ENCODE results near the gene PARD6B. TPM values are rescaled to one million over a fixed set of nuclear protein-coding genes. Genes with fewer than 3 reads are reported as not detected.
"Not testable (repeated sequence)": the region's sequence is repeated elsewhere in the genome, so short reads cannot be mapped to it uniquely, and the experiment has no call there.

Gene PARD6B
- total and polyA plus RNA-seq, 3 experiments from 2014 or later = 0.72 to 5.6 (median 5.5) TPM

GRCh38 chr20:50699688-50700087 lies 31.7 kb upstream of the PARD6B start:
- no peaks in the 10 kb centered on the region for H3K36me3 ChIP-seq (ENCODE audit: insufficient read depth, low read length)
- H3K9me3 ChIP-seq (ENCODE audit: low read length) = no peaks in the 10 kb centered on the region
- Mint-ChIP-seq H3K4me3 (no peak overlapping the region), H3K27me3 (peaks cover 8 to 35% of the 10 kb centered on the region in 2 donors), H3K9me3 (no peaks in the 10 kb centered on the region), H3K27ac (no peak overlapping the region), H3K36me3 (no peaks in the 10 kb centered on the region), H3K4me1 (no peaks in the 10 kb centered on the region)
- CTCF ChIA-PET = no interaction called here
- DNase-seq = no peak
- no peaks in the 10 kb centered on the region for H3K4me1 ChIP-seq (ENCODE audit: insufficient read depth, low read length)
- no peaks in the 10 kb centered on the region for H3K27me3 ChIP-seq (ENCODE audit: insufficient read depth, low read length, poor library complexity, severe bottlenecking)
- H3K4me3 ChIP-seq (ENCODE audit: low read length) = no peak overlapping the region
- POLR2A ChIA-PET = no interaction called here
- H3K27ac ChIP-seq (ENCODE audit: low read depth, low read length) = no peak overlapping the region

GRCh38 chr20:50701041-50701963 lies 30.1 kb upstream of the PARD6B start:
- POLR2A ChIA-PET = no interaction called here
- Histone ChIP-seq H3K27ac (ENCODE audit: low read depth, low read length) (no peak overlapping the region), H3K4me1 (ENCODE audit: insufficient read depth, low read length) (no peaks in the 10 kb centered on the region), H3K4me3 (ENCODE audit: low read length) (no peak overlapping the region), H3K9me3 (ENCODE audit: low read length) (no peaks in the 10 kb centered on the region), H3K36me3 (ENCODE audit: insufficient read depth, low read length) (no peaks in the 10 kb centered on the region), H3K27me3 (ENCODE audit: insufficient read depth, low read length, poor library complexity, severe bottlenecking) (no peaks in the 10 kb centered on the region)
- DNase-seq = no peak
- H3K4me1 Mint-ChIP-seq = no peaks in the 10 kb centered on the region
- no peaks in the 10 kb centered on the region for H3K9me3 Mint-ChIP-seq
- CTCF ChIA-PET = no interaction called here
- H3K27me3 Mint-ChIP-seq = peaks cover 14 to 44% of the 10 kb centered on the region in 2 donors
- H3K4me3 Mint-ChIP-seq = no peak overlapping the region
- H3K27ac Mint-ChIP-seq = no peak overlapping the region
- H3K36me3 Mint-ChIP-seq = peaks cover 0 to 2% (median 0%) of the 10 kb centered on the region in 3 donors

GRCh38 chr20:50703651-50704438 lies 27.5 kb upstream of the PARD6B start:
- H3K27ac ChIP-seq (ENCODE audit: low read depth, low read length); H3K4me3 Mint-ChIP-seq; H3K4me1 ChIP-seq (ENCODE audit: insufficient read depth, low read length); POLR2A ChIA-PET; CTCF ChIA-PET; H3K27me3 ChIP-seq (ENCODE audit: insufficient read depth, low read length, poor library complexity, severe bottlenecking); DNase-seq; H3K27ac Mint-ChIP-seq; H3K9me3 Mint-ChIP-seq; H3K9me3 ChIP-seq (ENCODE audit: low read length); H3K36me3 Mint-ChIP-seq; H3K36me3 ChIP-seq (ENCODE audit: insufficient read depth, low read length); H3K4me3 ChIP-seq (ENCODE audit: low read length); H3K4me1 Mint-ChIP-seq: not testable (repeated sequence)
- peaks cover 14 to 46% of the 10 kb centered on the region in 2 donors for H3K27me3 Mint-ChIP-seq

GRCh38 chr20:50704514-50704913 lies 26.9 kb upstream of the PARD6B start:
- POLR2A ChIA-PET = no interaction called here
- DNase-seq = no peak
- Histone ChIP-seq H3K36me3 (ENCODE audit: insufficient read depth, low read length) (no peaks in the 10 kb centered on the region), H3K9me3 (ENCODE audit: low read length) (no peaks in the 10 kb centered on the region), H3K27ac (ENCODE audit: low read depth, low read length) (no peak overlapping the region), H3K4me1 (ENCODE audit: insufficient read depth, low read length) (no peaks in the 10 kb centered on the region), H3K27me3 (ENCODE audit: insufficient read depth, low read length, poor library complexity, severe bottlenecking) (no peaks in the 10 kb centered on the region), H3K4me3 (ENCODE audit: low read length) (no peak overlapping the region)
- CTCF ChIA-PET = no interaction called here
- H3K36me3 Mint-ChIP-seq = peaks cover 0 to 2% (median 0%) of the 10 kb centered on the region in 3 donors
- H3K4me3 Mint-ChIP-seq = no peak overlapping the region
- no peaks in the 10 kb centered on the region for H3K4me1 Mint-ChIP-seq
- no peak overlapping the region for H3K27ac Mint-ChIP-seq
- peaks cover 14 to 43% of the 10 kb centered on the region in 2 donors for H3K27me3 Mint-ChIP-seq
- no peaks in the 10 kb centered on the region for H3K9me3 Mint-ChIP-seq

- Mint-ChIP-seq H3K4me1 (no peaks in the 10 kb centered on the region), H3K36me3 (peaks cover 0 to 2% (median 0%) of the 10 kb centered on the region in 3 donors), H3K27ac (no peak overlapping the region), H3K9me3 (no peaks in the 10 kb centered on the region), H3K4me3 (no peak overlapping the region), H3K27me3 (peaks cover 14 to 40% of the 10 kb centered on the region in 2 donors)
- Histone ChIP-seq H3K9me3 (ENCODE audit: low read length) (no peaks in the 10 kb centered on the region), H3K36me3 (ENCODE audit: insufficient read depth, low read length) (no peaks in the 10 kb centered on the region), H3K4me3 (ENCODE audit: low read length) (no peak overlapping the region), H3K4me1 (ENCODE audit: insufficient read depth, low read length) (no peaks in the 10 kb centered on the region), H3K27me3 (ENCODE audit: insufficient read depth, low read length, poor library complexity, severe bottlenecking) (no peaks in the 10 kb centered on the region), H3K27ac (ENCODE audit: low read depth, low read length) (no peak overlapping the region)
- ChIA-PET POLR2A (no interaction called here), CTCF (no interaction called here)
- DNase-seq = no peak
Measured at GRCh38 chr20:50704971-50705370, 26.4 kb upstream of the PARD6B start.

- H3K4me1 ChIP-seq (ENCODE audit: insufficient read depth, low read length) = no peaks in the 10 kb centered on the region
- peaks cover 0 to 4% (median 0%) of the 10 kb centered on the region in 3 donors for H3K36me3 Mint-ChIP-seq
- no peaks in the 10 kb centered on the region for H3K36me3 ChIP-seq (ENCODE audit: insufficient read depth, low read length)
- no peaks in the 10 kb centered on the region for H3K9me3 ChIP-seq (ENCODE audit: low read length)
- H3K27ac ChIP-seq (ENCODE audit: low read depth, low read length) = no peak overlapping the region
- no peaks in the 10 kb centered on the region for H3K4me1 Mint-ChIP-seq
- DNase-seq = no peak
- H3K27ac Mint-ChIP-seq = no peak overlapping the region
- ChIA-PET POLR2A (interaction anchor here (0.6 kb wide), 1 partner anchor 45 kb away, joined by 3 read pairs; no protein-coding TSS in a partner anchor), CTCF (no interaction called here)
- no peaks in the 10 kb centered on the region for H3K27me3 ChIP-seq (ENCODE audit: insufficient read depth, low read length, poor library complexity, severe bottlenecking)
- H3K4me3 Mint-ChIP-seq = no peak overlapping the region
- no peak overlapping the region for H3K4me3 ChIP-seq (ENCODE audit: low read length)
- H3K9me3 Mint-ChIP-seq = no peaks in the 10 kb centered on the region
- H3K27me3 Mint-ChIP-seq = peaks cover 17 to 56% of the 10 kb centered on the region in 2 donors
Measured at GRCh38 chr20:50708845-50709635, 22.3 kb upstream of the PARD6B start.

- DNase-seq = no peak
- H3K9me3 ChIP-seq (ENCODE audit: low read length) = no peaks in the 10 kb centered on the region
- no peak overlapping the region for H3K4me3 ChIP-seq (ENCODE audit: low read length)
- ChIA-PET POLR2A (no interaction called here), CTCF (no interaction called here)
- H3K27ac Mint-ChIP-seq = no peak overlapping the region
- H3K36me3 Mint-ChIP-seq = peaks cover 0 to 4% (median 0%) of the 10 kb centered on the region in 3 donors
- peaks cover 17 to 53% of the 10 kb centered on the region in 2 donors for H3K27me3 Mint-ChIP-seq
- no peak overlapping the region for H3K4me3 Mint-ChIP-seq
- no peaks in the 10 kb centered on the region for H3K4me1 ChIP-seq (ENCODE audit: insufficient read depth, low read length)
- H3K36me3 ChIP-seq (ENCODE audit: insufficient read depth, low read length) = no peaks in the 10 kb centered on the region
- no peaks in the 10 kb centered on the region for H3K27me3 ChIP-seq (ENCODE audit: insufficient read depth, low read length, poor library complexity, severe bottlenecking)
- no peaks in the 10 kb centered on the region for H3K4me1 Mint-ChIP-seq
- H3K9me3 Mint-ChIP-seq = no peaks in the 10 kb centered on the region
- no peak overlapping the region for H3K27ac ChIP-seq (ENCODE audit: low read depth, low read length)
Measured at GRCh38 chr20:50709636-50709973, 21.8 kb upstream of the PARD6B start.
